GM18873 (cell line): ENCODE results near the gene MAN1C1.

ENCODE experiments used
- ATAC-seq: cut with Tn5 transposase; IDR thresholded peaks from one replicate; pipeline ENCODE4 v1.9.1; 2021; ENCODE audit warnings: mild to moderate bottlenecking, moderate library complexity, moderate number of reproducible peaks; ENCODE audit not compliant: unreplicated experiment, low FRiP score

The MAN1C1 gene

DNA sequence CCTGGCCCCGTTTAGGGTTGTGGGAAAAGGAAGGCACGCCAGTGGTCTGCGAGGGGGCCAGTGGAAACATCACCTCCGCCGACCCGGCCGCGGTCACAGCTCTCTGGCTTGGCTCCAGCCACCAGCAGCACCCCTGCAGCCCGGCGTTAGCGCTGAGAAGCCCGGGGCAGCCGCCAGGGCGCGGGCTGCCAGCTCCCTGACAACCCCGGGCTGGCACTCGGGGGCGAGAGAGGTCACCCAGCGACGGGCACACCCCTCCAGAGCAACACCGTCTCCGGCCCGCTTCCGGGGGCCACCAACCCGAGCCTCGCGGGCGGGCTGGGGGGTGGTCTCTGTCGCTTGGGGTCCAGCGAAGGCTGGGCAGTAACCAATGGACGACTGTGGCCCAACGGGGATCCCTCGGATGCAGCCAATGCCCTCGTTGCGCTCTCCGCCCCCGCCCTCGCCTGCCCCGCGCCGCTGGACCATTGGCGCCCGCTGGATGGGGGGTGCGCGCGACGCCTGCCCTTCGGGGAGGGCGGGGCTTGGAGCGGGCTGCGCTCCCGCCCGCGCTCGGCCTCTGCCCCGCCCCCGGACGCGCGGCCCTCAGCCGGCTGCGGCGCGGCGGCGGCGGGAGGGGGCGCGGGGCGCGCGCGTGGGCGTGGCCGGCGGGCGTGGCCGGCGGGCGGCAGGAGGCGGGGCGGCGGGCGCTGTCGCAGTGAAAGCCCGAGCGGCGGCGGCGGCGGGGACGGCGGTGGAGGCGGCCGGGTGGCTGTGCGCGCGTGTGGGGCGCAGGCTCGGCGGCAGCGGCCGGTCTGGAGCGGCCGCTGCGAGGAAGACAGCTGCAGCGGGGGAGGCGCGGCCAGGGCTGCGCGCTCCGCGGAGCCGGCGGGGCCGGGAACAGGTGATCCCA, at the start of gene MAN1C1:
TSS of gene MAN1C1 (plus strand) at position 697 of the 892 bp plus-strand sequence. CDS start 1,007 bp downstream, outside the sequence.
- no peak for ATAC-seq

DNA sequence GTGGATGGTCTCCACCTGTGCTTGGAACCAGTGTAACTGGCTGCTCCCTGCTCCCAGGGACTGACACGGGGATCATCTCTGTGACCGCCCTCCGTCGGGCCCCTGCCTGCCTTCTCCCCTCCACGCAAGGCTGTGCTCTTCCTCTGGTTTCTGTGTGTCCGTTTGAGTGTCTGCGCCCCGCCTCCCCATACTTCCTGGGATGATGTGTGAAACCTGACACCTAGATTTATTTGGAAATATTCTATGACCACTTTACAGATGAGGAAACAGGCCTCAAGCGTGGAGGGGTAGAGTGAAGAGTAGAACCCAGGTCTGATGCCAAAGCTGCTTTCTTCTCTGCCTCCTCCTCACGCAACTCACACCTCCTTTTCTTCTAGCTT, 48.9 kb upstream of the MAN1C1 start:
- no peak for ATAC-seq

- ATAC-seq: no peak
Measured at GRCh38 chr1:25568090-25568833, 48.3 kb upstream of the MAN1C1 start.

- no peak for ATAC-seq
Measured at GRCh38 chr1:25568834-25569596, 47.6 kb upstream of the MAN1C1 start.

GRCh38 chr1:25569597-25570396, 46.8 kb upstream of the MAN1C1 start:
- ATAC-seq: no peak

- no peak for ATAC-seq
Measured at GRCh38 chr1:25570798-25571521, 45.6 kb upstream of the MAN1C1 start.

GRCh38 chr1:25571522-25571970, 45.0 kb upstream of the MAN1C1 start:
- no peak for ATAC-seq

DNA sequence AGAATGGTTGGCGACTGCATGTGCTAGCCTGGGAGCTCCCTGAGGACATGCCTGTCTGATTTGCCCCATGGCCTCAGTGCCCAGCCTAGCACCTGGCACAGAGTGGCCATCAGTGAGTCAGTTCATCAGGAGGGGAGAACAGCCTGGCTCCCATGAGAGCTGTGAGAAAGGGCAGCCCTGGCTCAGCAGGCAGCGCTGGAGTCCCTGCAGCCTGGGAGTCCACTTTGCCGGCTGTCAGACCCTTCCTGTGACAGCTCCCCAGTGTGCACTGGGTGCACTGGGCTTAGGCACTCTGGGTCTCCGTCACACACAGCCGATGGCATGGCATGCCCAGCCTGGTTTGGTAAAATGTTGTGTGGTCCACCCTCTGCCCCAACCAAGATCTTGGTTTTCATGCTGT, 44.5 kb upstream of the MAN1C1 start:
- no peak for ATAC-seq

DNA sequence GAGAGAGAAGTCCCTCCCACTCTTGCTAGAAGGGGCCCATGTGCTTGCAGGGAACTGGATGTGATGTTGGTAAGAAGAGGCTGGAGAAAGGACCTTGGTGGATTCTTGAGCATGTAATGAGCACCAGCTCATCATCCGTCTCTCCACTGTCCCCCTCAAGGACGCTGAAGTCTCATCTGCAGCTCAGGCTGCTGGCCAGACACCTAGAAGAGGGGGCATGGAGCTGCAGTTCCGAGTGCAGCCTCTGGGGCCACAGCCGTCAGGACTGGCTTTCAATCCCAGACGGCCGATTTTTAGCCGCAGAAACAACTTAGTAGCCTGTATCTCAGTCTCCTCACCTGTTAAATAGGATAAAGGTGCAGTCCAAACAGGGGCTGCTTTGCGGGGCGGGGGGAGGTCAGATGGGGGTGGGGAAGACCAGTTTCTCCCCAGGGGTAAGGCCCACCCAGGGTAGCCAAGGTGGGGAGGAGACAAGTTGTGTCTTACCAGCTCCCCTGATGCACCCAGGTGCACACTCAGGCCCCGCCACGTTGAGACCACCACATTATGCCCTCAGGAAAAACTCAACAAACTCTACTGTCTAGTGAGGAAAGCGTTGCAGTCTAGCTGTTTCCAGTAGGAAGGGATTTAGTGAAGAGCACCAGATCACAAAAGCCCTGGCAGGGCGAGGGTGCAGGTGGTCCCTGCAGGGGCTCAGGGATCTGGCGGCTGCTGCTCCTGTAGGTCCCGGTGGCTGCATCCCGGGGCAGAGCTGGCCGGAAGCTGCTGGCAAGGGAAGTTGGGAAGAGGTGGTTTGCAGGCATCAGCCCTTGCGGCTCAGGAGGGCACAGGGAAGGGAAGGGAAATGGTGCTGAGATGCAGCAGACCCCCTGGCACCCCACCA, 43.6 kb upstream of the MAN1C1 start:
- ATAC-seq: no peak

GRCh38 chr1:25573591-25573930, 43.0 kb upstream of the MAN1C1 start:
- ATAC-seq: no peak

- no peak for ATAC-seq
Measured at GRCh38 chr1:25573961-25574360, 42.6 kb upstream of the MAN1C1 start.

- no peak for ATAC-seq
Measured at GRCh38 chr1:25575191-25575590, 41.4 kb upstream of the MAN1C1 start.

- no peak for ATAC-seq
Measured at GRCh38 chr1:25576459-25577133, 40.0 kb upstream of the MAN1C1 start.

DNA sequence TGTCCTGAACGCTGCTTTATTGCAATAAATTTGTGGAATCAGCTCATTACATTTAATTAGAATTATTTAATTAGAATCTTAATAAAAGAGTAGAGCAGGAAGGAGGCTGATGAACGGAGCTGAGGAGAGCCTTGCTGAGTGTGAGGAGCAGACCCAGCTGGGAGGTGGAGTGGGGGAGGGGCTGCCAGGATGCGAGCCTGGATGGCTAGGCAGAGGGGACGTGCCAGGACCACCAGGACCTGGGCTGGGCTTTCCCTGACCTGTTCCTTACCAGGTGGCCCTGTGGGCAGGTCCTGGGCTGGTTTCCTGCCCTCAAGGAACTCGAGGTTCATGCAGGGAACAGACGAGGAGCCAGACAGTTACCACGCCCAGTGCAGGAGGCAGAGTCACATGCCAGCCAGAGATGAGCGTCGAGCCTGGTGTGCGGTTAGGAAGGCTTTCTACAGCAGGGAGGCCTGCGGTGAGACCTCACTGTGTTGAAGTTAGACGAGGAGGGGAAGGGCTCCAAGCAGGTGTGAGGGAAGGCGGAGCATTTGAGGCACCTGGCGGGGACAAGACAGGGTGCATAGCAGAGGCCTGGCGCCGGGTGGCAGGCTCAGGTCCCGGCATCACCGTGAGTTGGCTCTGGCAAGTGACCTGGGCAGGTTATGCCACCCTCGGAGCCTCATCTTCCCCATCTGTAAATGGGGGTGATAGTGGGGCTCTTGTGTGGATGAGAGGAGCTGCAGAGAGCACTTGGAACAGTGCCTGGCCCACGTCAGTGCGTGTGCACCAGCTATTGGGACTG, 39.3 kb upstream of the MAN1C1 start:
- ATAC-seq: no peak

DNA sequence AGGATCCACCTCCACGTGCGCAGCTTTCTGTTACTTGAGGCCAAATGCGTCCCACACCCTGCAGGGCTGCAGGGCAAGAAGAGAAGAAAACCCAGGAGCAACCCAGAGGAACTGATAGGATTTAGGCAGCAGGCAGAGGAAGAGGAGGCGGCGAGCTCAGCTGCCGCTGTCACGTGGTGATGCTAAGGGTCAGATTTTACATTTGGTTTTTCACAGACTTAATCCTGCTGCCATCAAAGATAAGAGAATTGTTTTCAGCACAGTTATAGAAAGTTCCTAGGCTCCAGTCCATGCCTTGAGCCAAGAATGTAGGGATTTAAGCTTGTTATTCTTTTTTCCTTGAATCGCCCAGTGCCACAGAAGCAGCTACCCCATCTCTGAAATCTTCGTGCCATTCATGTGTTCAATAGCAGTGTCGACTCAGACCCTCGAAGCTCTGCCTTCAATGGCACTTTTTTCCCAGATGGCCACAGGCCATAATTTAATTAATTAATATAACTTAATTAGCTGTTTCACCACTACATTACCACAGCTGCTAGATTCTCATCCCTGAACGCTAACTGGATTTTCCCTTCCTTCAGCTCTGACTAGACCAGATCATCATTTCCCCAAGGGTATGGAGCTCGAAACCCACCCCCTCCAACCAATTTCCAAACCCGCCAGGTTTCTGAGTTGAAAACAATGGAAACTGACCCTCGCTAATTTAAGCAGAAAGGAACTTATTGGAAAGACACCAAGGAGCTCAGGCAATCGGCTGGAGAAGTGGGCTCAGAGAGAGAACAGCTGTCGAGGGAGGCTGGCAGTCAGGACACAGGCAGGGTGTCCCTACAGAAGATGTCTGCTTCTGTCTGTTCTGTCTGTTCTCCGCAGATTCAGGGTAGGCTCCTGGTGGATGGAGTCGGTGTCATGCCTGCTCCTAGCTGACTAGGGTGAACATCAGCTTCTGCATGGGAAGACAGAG, 37.0 kb upstream of the MAN1C1 start:
- ATAC-seq: no peak

GRCh38 chr1:25580927-25581326, 35.7 kb upstream of the MAN1C1 start:
- no peak for ATAC-seq
